AML-193 (cell line): ENCODE data around the gene PRELID3B.
A peak's percentile ranks its signal among the peaks of the same experiment; 100 is the strongest.

Experiments
- DNase-seq, 2 experiments: peaks; one replicate each; lab custom pipeline; 2025; lab: John Stamatoyannopoulos, UW

The PRELID3B gene

DNA sequence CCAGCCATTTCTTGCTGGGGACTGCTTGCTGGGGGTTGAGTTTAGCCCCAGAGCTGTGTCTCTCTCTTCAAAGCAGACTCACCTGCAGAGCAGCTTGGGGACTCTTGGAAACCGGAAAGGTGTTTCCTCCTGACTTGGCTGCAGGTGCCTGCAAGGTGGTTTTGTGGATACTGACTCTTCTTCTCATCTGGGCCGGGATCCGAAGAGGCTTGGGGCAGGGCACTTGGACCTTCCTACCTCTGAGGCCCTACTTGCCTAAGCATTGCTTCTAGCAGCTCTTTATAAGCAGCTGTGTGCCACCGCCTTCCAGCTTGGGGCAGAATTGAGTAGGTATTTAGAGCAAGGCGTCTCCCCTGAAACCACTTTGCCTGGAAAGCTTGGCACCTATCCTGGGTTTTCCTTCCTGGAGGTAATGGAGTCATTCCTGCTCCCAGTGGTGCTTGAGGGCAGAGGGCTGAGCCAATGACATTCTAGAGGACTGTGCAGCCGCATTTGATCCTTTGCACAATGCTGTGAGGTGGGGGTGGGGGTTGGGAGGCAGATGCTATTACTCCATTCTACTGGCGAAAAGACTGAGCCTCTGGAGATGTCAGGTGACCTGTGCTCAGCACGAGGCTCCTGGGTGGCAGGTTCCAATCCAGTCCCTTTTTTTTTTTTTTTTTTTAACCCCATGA is 32.1 kb downstream of the PRELID3B start:
- DNase-seq, result no peak

DNA sequence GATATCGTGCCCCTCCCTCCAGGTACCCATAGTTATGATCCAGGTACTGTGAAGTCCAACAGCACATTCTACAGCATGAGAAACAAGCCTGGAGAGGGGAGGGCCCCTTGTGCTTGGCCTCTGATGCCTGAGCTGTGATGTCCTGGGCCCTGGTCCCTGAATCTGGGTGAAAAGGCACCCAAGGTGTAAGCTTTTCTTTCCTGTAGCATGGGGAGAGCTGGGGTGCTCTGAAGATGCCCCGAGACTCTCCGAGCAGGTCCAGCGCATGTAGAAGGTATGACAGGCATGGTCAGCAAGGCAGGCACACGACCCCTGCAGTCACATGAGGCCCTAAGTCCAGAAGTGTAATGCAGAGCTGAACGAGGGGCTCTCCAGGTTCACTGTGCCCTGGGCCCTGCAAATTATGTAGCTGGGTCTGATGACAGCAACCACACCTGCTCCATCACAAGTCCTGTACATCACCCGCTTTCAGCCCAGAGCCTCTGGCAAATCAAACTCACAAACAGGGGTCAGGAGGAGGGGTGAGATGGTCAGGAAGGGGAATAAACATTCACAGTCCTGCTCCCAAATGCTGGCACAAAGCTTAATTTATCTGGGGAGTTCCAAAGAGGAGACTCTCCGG is 33.8 kb downstream of the PRELID3B start:
- DNase-seq, result no peak

DNA sequence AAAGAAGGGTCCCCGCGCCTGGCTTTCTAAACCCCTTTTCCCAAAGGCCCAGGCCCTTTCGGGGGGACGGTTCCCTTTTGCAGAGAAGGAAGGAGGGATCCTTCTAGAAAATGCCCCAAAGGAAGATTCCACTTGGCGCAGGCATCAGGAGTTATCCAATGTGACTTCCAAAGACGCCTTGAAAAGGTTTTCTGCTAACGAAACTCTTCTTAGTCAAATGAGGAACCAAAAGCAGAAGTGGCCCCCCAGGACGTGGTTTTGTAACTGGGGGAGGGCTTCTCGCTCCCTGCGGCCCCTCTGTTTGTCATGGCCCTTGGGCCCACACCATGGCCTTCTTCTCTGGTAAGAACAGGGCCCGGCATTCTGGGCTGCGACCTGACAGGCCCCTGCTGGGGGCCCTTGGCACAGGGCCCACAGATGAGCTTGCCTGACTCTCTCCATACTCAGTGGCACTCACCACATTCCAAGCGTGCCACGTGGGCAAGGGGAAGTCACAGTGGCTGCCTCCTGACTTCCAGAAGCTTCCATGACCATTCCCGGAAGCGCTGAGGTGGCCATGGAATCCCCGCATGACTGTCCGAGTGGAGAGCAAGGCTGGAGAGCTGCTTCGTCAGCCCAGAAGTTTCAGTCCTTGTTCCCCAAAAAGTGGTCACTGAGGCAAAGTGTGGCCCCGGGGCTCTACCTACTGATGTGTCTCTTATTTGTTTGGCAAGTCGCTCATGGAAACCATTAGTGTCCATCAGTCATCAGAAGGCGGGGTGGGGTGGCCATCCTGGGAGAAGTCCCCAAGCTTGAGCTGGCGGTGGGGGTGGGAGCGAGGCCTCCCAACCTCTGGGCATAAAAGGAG is 34.7 kb downstream of the PRELID3B start:
- peak; percentile 67 to 70 for DNase-seq

DNA sequence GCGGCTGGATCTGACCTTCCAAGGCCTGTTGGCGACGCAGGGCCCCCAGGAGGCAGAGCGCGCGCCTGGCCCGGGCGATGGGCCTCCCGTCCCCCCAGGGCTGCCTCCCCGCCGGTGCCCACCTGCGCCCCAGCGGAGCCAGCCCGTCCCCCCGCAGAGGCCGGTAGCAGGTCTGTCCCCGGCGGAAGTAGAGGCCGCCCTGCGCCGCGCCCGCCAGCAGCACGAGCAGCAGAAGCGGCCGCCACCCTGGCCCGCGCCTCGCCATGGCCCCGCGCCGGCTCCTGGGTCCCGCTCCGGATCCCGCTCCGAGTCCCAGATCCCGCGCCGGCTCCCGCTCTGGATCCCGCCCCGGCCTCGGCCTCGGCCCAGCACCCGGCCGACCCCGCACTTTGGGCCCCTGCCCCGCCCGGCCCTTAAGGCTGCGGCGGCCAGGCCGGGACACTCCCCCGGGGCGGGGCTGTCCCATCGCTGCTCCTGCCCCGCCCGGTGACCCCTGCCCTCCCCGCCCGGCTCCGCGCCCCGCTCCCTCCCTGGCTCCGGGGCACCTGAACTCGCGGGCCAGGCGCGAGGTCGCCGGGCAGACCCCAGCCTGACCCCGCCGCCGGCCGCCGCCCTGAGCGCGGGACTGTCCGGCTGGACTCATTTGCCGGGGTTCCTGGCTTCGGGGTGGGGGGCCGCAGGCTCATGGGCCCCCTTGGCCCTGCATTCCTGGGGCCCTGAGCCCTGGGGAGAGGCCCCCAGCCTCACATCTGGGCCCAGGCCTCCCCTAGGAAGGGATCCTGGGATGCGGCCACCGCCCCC is 35.5 kb downstream of the PRELID3B start, which contains the start of gene CTSZ:
CTSZ (minus strand) TSS at position 391 of the 801 bp plus-strand sequence; CDS start at position 265, 126 bp downstream.
- DNase-seq, result peak in 1 of 2 experiments; percentile 20

DNA sequence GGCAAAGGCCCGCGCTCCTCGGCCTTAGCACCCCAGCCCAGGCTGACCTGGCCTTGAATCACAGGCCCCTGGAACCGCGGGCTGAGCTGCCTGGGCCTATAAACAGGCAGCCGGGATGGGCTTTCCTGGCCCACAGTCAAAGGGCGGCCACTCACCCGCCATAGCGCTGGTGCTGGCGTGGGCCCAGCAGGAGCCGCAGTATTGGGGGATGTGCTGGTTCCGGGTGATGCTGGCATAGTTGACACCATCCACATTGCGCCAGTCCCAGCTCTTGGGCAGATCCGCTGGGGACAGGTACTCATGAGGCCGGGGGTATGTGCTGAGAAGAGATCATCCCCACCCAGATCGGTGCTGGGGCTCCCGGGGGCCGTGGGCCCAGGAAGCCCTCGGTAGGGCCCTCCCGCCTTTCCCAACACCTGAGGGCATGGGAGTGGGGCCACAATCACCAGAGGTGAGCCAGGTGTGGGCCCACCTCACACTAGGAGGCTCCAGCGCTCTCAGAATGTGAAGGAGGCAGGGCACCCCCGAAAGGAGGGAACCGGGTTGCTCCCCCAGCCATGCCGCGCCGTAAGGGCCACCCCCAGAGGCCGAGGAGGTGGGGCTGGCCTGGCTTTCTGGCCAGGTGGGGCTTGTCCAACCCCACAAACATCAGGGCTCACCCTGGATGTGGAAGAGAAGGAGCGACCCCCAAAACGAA is 36.3 kb downstream of the PRELID3B start:
- DNase-seq, result no peak

DNA sequence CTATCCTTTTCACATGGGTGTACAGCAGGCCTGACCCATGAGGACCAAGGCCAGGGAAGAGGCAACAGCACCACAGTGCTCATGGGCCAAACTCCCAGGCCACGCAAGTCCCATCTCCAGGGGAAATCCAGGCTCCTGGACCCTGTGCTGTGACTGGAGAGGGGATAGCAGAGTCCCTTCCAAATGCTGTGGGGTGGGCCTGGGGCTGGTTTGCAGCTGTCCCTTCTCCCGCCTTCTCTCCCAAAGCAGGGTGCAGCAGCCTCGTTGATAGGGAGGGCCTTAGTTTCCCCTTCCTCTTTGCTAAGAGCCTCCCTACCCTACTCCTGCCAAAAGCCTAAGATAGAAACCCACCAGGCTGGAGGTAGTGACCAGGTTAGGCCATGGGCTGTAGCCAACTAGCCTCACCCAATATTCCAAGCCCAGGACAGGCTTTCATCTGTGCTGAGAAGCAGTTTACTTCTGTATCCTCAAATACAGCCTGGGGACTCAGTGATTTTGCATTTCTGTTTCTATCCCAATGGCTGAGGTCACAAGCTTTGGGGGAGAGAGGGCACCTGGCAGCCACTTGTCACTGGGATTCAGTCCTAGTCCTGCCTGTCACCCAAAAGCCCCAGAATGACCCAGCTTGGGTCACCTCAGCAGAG is 36.9 kb downstream of the PRELID3B start:
- DNase-seq, result no peak

DNA sequence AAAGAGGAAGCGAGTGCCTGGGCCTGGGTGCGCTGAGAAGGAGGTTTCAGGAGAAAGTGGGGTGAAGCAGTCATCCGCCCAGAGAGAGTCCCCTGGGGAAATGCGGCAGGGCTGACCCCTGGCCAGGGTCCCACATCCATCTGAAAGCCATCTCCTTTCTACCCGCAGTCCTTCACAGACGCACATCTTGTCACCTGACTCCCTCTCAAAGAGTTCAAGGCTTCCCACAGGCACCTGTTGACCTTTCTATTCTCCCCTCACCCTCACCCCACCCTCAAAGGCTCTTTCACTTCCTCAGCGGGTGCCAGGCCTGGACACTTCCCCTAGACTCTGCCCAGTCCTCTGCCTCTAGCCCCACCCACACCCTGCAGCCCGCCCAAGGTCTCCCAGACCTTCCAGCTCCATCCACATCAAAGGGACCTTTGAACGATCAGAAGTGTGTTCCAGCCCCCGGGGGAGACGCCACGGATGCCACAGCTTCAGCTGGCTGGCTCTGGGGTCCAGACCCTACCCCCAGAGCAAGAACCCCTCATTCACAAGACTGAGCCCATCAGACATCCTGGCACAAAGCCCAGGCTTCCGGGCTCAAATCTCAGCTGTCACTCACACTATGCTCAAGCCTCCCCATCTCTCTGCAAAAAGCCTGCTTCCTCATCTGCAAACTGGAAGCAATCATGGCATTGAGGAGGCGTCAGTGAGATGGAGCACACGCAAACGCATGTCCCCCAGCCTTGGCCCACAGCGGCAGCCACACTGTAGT is 37.6 kb downstream of the PRELID3B start:
- DNase-seq, result peak; percentile 56 to 57

DNA sequence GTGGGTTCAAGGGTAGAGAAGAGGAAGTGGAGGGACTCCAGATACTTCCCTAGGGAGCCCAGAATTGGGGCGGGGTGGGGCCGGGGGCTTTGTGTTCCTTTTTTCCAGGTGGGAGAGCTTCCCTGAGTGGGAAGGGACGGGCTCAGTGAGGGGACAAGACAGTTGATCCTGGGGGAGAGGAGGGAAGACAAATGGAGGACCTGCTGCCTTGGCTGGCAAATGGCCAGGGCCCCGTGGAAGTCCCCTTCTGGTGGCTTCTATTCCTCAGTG is 38.2 kb downstream of the PRELID3B start:
- no peak for DNase-seq

DNA sequence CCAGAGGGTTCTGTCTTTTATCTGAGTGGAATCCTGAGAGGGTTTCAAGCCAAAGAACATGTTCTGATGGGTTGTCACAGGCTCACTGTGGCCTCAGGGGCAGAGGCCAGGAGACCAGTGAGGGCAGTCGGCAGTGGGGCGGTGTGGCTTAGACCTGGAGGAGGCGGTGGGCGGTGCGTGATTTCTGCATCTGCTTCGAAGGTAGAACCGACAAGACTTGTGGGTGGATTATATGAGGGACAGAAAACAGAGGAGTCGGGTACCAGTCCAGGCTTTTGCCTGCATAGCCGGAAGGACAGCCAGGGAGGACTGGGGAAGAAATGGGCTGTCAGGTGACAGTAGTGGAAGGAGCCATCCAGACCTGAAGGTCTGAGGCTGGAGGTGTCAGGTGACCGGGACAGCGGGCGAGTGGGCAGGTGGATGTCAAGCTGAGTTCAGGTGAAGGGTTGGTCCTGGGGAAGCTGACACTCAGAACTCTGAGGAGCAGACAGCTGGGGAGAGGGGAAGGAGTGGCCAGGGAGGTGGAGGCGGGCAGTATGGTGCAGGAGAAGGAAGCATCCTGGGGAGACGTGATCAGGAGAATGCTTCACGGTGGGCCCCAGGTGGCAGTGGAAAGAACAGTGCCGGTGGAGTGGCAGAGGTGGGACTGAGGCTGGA is 38.6 kb downstream of the PRELID3B start:
- no peak for DNase-seq

DNA sequence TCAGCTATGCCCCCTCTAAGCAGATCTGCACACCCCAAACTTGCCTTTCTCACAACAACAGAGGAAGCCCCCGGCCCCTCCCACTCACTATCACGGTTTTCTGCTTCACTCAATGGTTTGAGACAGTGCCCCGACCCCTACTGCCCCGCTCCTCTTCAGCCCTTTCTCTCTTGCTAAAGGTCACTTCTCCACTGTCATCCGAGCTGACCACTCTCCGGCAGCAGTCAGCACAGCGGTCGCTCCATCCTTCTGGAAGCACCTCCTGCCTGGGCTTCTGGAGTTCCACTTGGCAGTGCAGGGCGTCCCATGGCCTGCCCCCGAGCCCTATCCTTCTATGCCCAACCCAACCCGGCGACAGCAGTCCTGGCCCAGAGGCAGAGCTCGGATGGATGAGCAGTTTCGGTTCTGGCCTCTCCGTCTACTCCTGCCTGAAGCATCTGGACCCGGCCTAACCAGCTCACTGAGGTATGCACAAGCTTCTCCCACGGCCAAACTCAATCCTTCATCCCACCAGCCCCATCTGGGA is 39.6 kb downstream of the PRELID3B start:
- no peak for DNase-seq

DNA sequence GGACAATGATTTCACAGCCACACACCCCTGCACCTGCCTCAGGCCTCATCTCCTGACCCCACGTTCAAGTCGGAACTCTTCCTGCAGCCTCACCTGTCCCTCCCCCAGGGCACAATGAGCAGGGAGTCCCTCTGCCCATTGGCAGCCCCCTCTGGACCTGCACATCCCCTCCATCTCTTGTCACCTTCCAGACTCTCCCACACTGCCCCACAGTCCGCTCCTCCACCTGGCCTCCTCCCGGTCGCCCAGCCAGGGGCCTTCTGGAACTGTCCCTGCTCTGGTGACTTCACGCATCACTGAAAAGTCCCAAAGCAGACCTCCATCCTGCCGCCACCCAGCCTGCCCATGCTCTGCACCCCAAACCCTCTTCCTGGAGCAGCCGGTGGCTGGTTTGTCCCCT is 40.2 kb downstream of the PRELID3B start:
- no peak for DNase-seq

DNA sequence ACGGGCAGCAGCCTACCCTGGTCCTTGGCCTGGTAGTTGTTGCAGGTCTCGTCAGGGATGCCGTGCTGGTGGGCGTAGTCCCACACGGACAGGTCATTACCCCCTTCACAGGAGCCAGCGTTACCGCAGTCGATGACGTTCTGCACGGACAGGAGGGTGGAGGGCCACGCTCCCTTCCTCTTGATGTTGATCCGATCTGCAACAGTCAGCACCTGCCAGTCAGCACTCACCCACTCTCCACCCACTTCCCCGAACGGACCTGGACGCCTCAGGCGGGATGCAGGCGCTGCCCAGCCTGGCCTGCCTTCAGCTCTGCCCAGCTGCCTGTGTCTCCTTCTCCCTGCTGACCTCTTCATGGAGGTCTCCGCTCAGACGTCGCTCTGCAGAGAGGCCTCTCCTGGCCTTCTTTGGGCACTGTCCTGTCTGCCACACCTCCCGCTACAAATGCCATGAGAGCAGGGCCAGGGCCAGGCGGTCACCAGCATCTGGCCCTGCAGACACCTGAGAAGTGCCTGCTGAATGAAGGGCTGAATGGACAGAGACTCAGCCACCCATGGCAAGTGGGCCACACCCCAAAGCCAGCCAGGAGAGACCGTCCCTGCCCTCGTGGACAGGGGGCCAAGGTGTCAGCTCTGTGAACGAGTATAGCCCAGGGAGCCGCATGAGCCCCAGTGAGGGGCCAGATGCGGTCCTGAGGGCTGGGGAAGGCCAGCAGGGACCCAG is 41.0 kb downstream of the PRELID3B start:
- DNase-seq, result no peak

DNA sequence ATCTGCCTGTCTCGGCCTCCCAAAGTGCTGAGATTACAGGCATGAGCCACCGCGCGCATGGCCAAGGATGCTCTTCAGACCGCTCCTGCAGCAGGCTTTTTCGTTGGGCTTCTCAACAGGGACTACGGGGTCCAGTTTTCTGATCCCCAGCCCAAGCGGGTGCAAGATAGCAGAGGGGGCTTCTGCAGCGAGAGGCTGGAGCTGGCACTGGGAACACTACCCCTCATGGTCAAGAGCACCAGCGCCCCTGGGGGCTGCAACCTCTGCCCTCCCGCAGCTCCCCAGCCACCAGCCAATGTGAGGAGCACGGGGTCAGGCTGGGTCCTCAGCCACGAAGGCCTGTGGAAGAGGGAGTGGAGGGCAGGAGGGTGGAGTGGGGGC is 41.5 kb downstream of the PRELID3B start:
- no peak for DNase-seq

DNA sequence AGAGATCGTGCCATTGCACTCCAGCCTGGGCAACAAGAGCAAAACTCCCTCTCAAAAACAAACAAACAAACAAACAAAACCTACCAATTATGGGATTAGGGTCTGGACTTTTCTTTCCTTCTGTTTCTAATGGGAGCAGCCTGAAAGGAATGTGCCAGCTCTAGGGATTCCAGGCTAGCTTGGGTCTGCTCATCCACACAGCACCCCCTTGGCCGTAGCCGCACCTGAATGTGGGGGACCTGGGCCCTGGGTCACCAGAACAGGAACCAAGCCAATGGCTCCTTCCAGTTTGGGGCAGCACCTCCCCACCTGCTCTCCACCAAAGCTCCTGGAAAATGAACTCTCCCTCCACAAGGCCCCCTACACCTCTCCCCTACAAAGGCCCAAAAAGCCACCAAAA is 42.3 kb downstream of the PRELID3B start:
- no peak for DNase-seq

DNA sequence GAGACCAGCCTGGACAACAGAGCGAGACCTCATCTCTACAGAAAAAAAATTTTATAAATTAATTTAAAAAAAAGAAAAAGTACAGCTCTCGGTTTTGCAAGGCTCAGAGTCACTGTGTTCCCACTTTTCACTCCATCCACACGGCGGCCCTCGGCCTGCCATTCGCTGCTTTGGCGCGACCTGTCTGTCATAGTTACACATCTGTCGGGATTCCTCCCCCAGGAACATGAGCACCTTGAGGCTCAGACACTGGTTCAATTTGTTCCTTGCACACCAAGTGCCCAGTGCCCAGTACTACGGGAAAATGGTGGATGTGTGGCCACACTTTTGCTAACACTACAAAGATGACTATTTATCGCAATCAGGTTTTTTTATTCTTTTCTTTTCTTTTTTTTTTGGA is 43.9 kb downstream of the PRELID3B start:
- no peak for DNase-seq

DNA sequence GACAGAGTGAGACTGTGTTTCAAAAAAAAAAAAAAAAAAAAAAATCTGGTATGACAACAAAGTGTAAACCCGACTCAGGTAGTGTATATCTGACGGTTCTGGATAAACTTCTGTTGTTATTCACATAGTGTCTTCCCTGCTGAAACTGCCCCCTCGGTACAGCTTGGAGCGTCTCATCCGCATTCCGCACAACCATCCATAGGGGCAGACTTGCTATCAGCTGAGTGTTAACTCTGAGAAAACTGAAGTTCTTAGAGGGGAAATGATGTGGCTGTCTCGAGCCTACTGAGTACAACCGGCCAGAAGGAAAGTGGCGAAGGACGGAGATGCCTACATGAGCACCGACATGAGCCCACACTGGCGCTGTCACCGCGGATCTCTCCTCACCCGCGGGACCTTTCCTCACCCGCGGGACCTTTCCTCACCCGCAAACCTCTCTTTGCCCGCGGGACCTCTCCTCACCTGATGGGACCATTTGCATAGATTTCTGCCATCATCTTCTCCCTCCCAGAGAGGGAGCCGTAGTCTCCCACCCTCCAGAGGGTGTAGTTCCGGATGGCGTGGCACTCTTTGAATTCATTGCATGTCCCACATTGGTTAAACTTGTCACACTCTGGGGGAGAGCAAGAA is 45.3 kb downstream of the PRELID3B start:
- DNase-seq, result no peak

DNA sequence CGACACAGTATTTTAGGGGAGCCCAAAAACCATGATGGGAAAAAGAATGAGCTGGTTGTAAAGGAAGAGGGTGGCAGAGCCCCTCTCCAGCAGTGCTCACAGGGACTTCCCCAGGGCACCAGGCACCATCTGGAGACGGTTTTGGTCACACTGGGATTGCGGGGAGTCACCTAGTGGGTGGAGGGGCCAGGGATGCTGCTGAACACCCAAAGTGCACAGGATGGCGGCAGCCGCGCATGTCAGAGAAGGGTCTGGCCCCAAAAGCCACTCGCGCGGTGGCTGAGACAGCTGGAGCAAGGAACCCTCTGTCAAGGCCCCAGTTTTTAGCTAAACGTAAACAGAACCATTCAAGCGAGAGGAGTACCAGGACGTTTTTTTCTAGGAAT is 46.4 kb downstream of the PRELID3B start:
- DNase-seq, result no peak

DNA sequence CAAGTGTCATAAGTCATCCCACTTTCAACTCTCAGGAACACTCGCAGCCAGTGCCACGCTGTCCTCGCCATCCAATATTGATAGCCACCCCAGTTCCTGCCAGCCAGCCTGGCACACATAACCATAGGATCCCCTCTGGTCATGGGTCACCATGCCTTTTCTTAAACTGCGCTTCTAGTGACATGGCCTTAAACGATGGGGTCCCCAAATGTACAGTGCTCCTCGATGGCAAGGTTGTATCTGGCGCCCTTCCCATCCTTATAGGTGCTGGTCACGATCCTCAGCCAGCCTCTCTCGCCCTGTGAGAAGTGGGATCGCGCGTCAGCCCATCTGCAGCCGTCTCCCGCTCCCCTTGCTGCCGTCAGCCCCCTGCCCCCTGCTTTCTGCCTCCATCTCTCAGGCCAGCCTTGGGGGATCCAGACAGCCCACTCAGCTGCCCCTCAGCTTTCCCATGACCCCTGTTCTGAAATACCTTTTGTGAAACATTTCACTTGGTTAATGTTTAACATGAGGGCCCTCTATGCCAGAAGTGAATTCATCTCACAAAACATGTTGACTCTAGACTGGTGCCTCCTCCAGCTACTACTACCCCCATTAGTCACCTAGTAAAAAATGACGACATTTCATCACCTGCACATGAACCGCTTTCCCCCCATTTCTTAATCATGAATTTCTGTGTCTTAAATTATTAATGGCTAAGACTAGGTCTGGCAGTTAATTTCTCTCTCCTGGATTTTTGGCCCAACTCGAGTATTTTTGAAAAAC is 46.9 kb downstream of the PRELID3B start:
- no peak for DNase-seq
